Loucy (cell line): ENCODE data around the gene GDF2.

Experiments
- H2AFZ ChIP-seq: fragments of 200-600 bp; sonication (generic); 2 replicates; pipeline ENCODE4 v1.6.0; 2016; ENCODE audit warnings: antibody characterized with exemption, mild to moderate bottlenecking, low read length, moderate library complexity
- H3F3A ChIP-seq: fragments of 200-600 bp; 2 replicates; pipeline ENCODE4 v1.6.0; 2016; ENCODE audit warnings: antibody characterized with exemption, low read depth, mild to moderate bottlenecking
- H3K27me3 ChIP-seq: fragments of 200-600 bp; sonication (generic); 2 replicates; pipeline ENCODE4 v1.6.1; 2014; ENCODE audit warnings: low read length, mild to moderate bottlenecking; ENCODE audit not compliant: insufficient read depth, poor library complexity, severe bottlenecking
- H3K36me3 ChIP-seq: fragments of 200-600 bp; sonication (generic); 2 replicates; pipeline ENCODE4 v1.6.1; 2016; ENCODE audit warnings: low read length; ENCODE audit not compliant: insufficient read depth
- H3K4me1 ChIP-seq: fragments of 200-600 bp; sonication (generic); 2 replicates; pipeline ENCODE4 v1.5.1; 2014; ENCODE audit warnings: low read length, mild to moderate bottlenecking; ENCODE audit not compliant: insufficient read depth, poor library complexity, severe bottlenecking
- H3K4me2 ChIP-seq: fragments of 200-600 bp; sonication (generic); 2 replicates; pipeline ENCODE4 v1.6.0; 2014; ENCODE audit warnings: antibody characterized with exemption, low read length, low read depth, mild to moderate bottlenecking; ENCODE audit not compliant: poor library complexity, severe bottlenecking
- H3K4me3 ChIP-seq: fragments of 200-600 bp; sonication (generic); 2 replicates; pipeline ENCODE4 v1.5.1; 2014; ENCODE audit warnings: low read length, mild to moderate bottlenecking, mixed read lengths; ENCODE audit not compliant: poor library complexity, severe bottlenecking
- H3K79me2 ChIP-seq: fragments of 200-600 bp; sonication (generic); 2 replicates; pipeline ENCODE4 v1.6.1; 2014; ENCODE audit warnings: low read length; ENCODE audit not compliant: insufficient read depth
- H3K9ac ChIP-seq: fragments of 200-600 bp; sonication (generic); 2 replicates; pipeline ENCODE4 v1.6.0; 2014; ENCODE audit warnings: mild to moderate bottlenecking, low read depth, low read length, moderate library complexity; ENCODE audit not compliant: poor library complexity, severe bottlenecking
- H3K9me2 ChIP-seq: fragments of 200-600 bp; sonication (generic); replicated peaks from 2 replicates; pipeline ENCODE4 v1.6.1; 2016; ENCODE audit warnings: low read depth, low read length, mixed read lengths
- H3K9me3 ChIP-seq: fragments of 200-600 bp; sonication (generic); 2 replicates; pipeline ENCODE4 v1.6.1; 2014; ENCODE audit warnings: mild to moderate bottlenecking, antibody characterized with exemption, low read length, low read depth; ENCODE audit not compliant: insufficient read depth
- H4K20me1 ChIP-seq: fragments of 200-600 bp; sonication (generic); 2 replicates; pipeline ENCODE4 v1.6.0; 2014; ENCODE audit warnings: antibody characterized with exemption, low read length, mild to moderate bottlenecking; ENCODE audit not compliant: insufficient read depth, poor library complexity, severe bottlenecking
- EZH2phosphoT487 ChIP-seq: fragments of 200-600 bp; IDR thresholded peaks from 2 replicates; pipeline ENCODE4 v1.6.1; 2018; ENCODE audit warnings: antibody characterized with exemption, mild to moderate bottlenecking, moderate library complexity, borderline replicate concordance
- TF ChIP-seq, protein P1 (sequence below): fragments of 200-600 bp; sonication (generic); conservative IDR thresholded peaks from 2 replicates; pipeline ENCODE4 v1.5.1; 2014; ENCODE audit warnings: mild to moderate bottlenecking, antibody characterized with exemption, low read length

GDF2 gene

DNA sequence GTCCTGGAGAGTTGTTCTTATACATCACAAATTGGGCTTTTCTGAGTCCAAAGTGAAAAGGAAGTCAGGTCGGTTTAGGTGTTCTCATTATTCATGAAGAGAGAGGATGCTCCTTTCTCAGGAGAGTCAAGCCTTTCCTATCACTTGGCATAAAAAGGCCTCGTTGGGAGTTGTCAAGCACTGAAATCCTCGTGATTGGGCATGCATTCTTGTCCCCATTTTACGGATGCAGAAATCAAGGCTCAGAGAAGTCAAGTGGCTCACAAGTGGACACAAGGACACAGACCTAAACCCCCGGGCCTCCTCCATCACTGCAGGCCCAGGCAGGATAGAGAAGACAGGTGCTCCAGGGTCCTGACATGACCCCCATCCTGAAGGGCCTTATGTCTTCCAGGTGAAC, 34.5 kb downstream of the GDF2 start:
- no peak overlapping the region for H3K9ac ChIP-seq
- no peaks in the 10 kb centered on the region for H3K27me3 ChIP-seq
- no peaks in the 10 kb centered on the region for H3K79me2 ChIP-seq
- no peak overlapping the region for H3K4me2 ChIP-seq
- no peak overlapping the region for H2AFZ ChIP-seq
- H3F3A ChIP-seq, result no peaks in the 10 kb centered on the region
- TF ChIP-seq, protein P1, sequence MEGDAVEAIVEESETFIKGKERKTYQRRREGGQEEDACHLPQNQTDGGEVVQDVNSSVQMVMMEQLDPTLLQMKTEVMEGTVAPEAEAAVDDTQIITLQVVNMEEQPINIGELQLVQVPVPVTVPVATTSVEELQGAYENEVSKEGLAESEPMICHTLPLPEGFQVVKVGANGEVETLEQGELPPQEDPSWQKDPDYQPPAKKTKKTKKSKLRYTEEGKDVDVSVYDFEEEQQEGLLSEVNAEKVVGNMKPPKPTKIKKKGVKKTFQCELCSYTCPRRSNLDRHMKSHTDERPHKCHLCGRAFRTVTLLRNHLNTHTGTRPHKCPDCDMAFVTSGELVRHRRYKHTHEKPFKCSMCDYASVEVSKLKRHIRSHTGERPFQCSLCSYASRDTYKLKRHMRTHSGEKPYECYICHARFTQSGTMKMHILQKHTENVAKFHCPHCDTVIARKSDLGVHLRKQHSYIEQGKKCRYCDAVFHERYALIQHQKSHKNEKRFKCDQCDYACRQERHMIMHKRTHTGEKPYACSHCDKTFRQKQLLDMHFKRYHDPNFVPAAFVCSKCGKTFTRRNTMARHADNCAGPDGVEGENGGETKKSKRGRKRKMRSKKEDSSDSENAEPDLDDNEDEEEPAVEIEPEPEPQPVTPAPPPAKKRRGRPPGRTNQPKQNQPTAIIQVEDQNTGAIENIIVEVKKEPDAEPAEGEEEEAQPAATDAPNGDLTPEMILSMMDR, result no peak
- no peak for TF ChIP-seq EZH2phosphoT487
- H3K4me3 ChIP-seq, result no peak overlapping the region
- no peaks in the 10 kb centered on the region for H3K4me1 ChIP-seq
- no peaks in the 10 kb centered on the region for H3K9me3 ChIP-seq
- no peaks in the 10 kb centered on the region for H3K9me2 ChIP-seq
- no peaks in the 10 kb centered on the region for H4K20me1 ChIP-seq
- no peaks in the 10 kb centered on the region for H3K36me3 ChIP-seq

- no peak overlapping the region for H3K4me2 ChIP-seq
- no peaks in the 10 kb centered on the region for H3K9me2 ChIP-seq
- H3F3A ChIP-seq, result no peaks in the 10 kb centered on the region
- no peaks in the 10 kb centered on the region for H3K79me2 ChIP-seq
- H3K9ac ChIP-seq, result no peak overlapping the region
- no peaks in the 10 kb centered on the region for H4K20me1 ChIP-seq
- H2AFZ ChIP-seq, result no peak overlapping the region
- H3K4me3 ChIP-seq, result no peak overlapping the region
- TF ChIP-seq, protein P1, result no peak
- TF ChIP-seq EZH2phosphoT487, result no peak
- no peaks in the 10 kb centered on the region for H3K4me1 ChIP-seq
- no peaks in the 10 kb centered on the region for H3K27me3 ChIP-seq
- H3K9me3 ChIP-seq, result no peaks in the 10 kb centered on the region
- H3K36me3 ChIP-seq, result no peaks in the 10 kb centered on the region
Observed at GRCh38 chr10:47357131-47357582, 34.9 kb downstream of the GDF2 start.

DNA sequence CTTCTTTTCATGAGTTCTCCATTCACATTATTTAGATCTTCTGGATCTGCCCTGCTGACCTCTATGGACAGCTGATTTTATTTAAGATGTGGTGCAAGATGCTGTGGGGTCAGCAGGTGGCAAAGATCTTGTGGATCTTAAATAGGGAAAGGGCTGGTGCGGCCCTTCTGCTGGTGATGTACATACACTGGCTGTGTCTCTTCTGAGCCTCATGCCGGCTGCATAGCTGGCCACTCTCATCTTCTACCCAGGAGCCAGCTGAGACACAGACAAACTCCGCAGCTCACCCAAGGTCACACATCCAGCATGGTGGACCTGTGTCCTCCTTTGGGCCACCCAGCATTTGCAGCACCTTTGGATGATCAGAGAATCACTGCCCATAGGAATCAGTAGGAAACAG, 35.7 kb downstream of the GDF2 start:
- no peaks in the 10 kb centered on the region for H4K20me1 ChIP-seq
- H3K9me3 ChIP-seq, result no peaks in the 10 kb centered on the region
- no peak overlapping the region for H2AFZ ChIP-seq
- H3K4me1 ChIP-seq, result no peaks in the 10 kb centered on the region
- no peak overlapping the region for H3K4me3 ChIP-seq
- H3K36me3 ChIP-seq, result no peaks in the 10 kb centered on the region
- no peaks in the 10 kb centered on the region for H3K27me3 ChIP-seq
- H3K9ac ChIP-seq, result no peak overlapping the region
- no peak overlapping the region for H3K4me2 ChIP-seq
- H3F3A ChIP-seq, result no peaks in the 10 kb centered on the region
- TF ChIP-seq EZH2phosphoT487, result no peak
- TF ChIP-seq, protein P1, result no peak
- no peaks in the 10 kb centered on the region for H3K9me2 ChIP-seq
- H3K79me2 ChIP-seq, result no peaks in the 10 kb centered on the region
